Neuronal stem cell (in vitro differentiated cells): ENCODE data around the gene AUP1.

Source experiments
- DNase-seq: peaks from one replicate; pipeline ENCODE4 v3.0.0-alpha.2; 2013; ENCODE audit warnings: low spot score
- H2AFZ ChIP-seq: one replicate; pipeline ENCODE4 v1.6.1; 2013; ENCODE audit warnings: mild to moderate bottlenecking, low read length, inconsistent platforms
- H2AK5ac ChIP-seq: 2 replicates; pipeline ENCODE4 v1.6.1; 2013; ENCODE audit warnings: low read depth, mild to moderate bottlenecking, inconsistent platforms, low read length, moderate library complexity, mixed read lengths
- H2BK120ac ChIP-seq: 2 replicates; pipeline ENCODE4 v1.6.1; 2013; ENCODE audit warnings: low read depth, mild to moderate bottlenecking, inconsistent platforms, low read length, moderate library complexity, mixed read lengths
- H2BK12ac ChIP-seq: one replicate; pipeline ENCODE4 v1.6.1; 2013; ENCODE audit warnings: low read length, inconsistent platforms
- H2BK15ac ChIP-seq: 2 replicates; pipeline ENCODE4 v1.6.1; 2013; ENCODE audit warnings: mild to moderate bottlenecking, low read length, inconsistent platforms, mixed read lengths
- H2BK5ac ChIP-seq: one replicate; pipeline ENCODE4 v1.6.1; 2013; ENCODE audit warnings: inconsistent platforms, mild to moderate bottlenecking, low read length, moderate library complexity
- H3K14ac ChIP-seq: one replicate; pipeline ENCODE4 v1.6.1; 2013; ENCODE audit warnings: low read length, inconsistent platforms
- H3K18ac ChIP-seq: 2 replicates; pipeline ENCODE4 v1.6.1; 2013; ENCODE audit warnings: low read length, inconsistent platforms
- H3K23ac ChIP-seq: 2 replicates; pipeline ENCODE4 v1.6.1; 2013; ENCODE audit warnings: low read depth, mild to moderate bottlenecking, mixed read lengths, low read length, inconsistent platforms; ENCODE audit not compliant: poor library complexity
- H3K27ac ChIP-seq: replicated peaks from 3 replicates; pipeline ENCODE4 v1.5.1; 2013; ENCODE audit warnings: low read length, inconsistent platforms
- H3K27me3 ChIP-seq, 3 experiments: 2 replicates each; pipeline ENCODE4 v1.6.1; 2013; ENCODE audit warnings: low read length in 3 of 3, mild to moderate bottlenecking in 2 of 3, inconsistent platforms in 1 of 3, low read depth in 1 of 3, mixed read lengths in 1 of 3, moderate library complexity in 1 of 3; ENCODE audit not compliant: control insufficient read depth in 3 of 3, insufficient read depth in 3 of 3
- H3K36me3 ChIP-seq, 2 donors: replicated peaks in 1 of 2; 2 replicates each; pipeline ENCODE4 v1.6.1; 2013; ENCODE audit warnings: low read length in 2 of 2; ENCODE audit not compliant: control insufficient read depth in 2 of 2, insufficient read depth in 2 of 2
- H3K4ac ChIP-seq: 2 replicates; pipeline ENCODE4 v1.6.1; 2013; ENCODE audit warnings: inconsistent platforms, mild to moderate bottlenecking, low read length, moderate library complexity
- H3K4me1 ChIP-seq, 2 donors: 1 replicate in 1 of 2; 2 replicates in 1 of 2; pipeline ENCODE4 v1.6.1; 2013; ENCODE audit warnings: low read length in 2 of 2, low read depth in 1 of 2; ENCODE audit not compliant: control insufficient read depth in 2 of 2, insufficient read depth in 1 of 2
- H3K4me2 ChIP-seq: one replicate; pipeline ENCODE4 v1.6.1; 2013; ENCODE audit warnings: mild to moderate bottlenecking, low read length, inconsistent platforms; ENCODE audit not compliant: insufficient read depth, poor library complexity, severe bottlenecking
- H3K4me3 ChIP-seq, 2 donors: 2 replicates each; pipeline ENCODE4 v1.5.1; 2013; ENCODE audit warnings: low read length in 2 of 2, mild to moderate bottlenecking in 2 of 2, inconsistent platforms in 1 of 2, moderate library complexity in 1 of 2
- H3K79me1 ChIP-seq: one replicate; pipeline ENCODE4 v1.6.1; 2013; ENCODE audit warnings: low read depth, mild to moderate bottlenecking, inconsistent platforms, low read length, moderate library complexity
- H3K9ac ChIP-seq: one replicate; pipeline ENCODE4 v1.6.1; 2013; ENCODE audit warnings: mild to moderate bottlenecking, low read depth, low read length, inconsistent platforms; ENCODE audit not compliant: poor library complexity
- H3K9me3 ChIP-seq, 2 donors: replicated peaks in 1 of 2; 2 replicates each; pipeline versions ENCODE3 to v1.6.1; 2013; ENCODE audit warnings: low read length in 2 of 2, mild to moderate bottlenecking in 2 of 2, inconsistent platforms in 1 of 2, low read depth in 1 of 2, mixed read lengths in 1 of 2, moderate library complexity in 1 of 2; ENCODE audit not compliant: control insufficient read depth in 2 of 2, insufficient read depth in 1 of 2
- H4K8ac ChIP-seq: one replicate; pipeline ENCODE4 v1.6.1; 2013; ENCODE audit warnings: low read depth, mild to moderate bottlenecking, inconsistent platforms, low read length, moderate library complexity
- H4K91ac ChIP-seq: one replicate; pipeline ENCODE4 v1.6.1; 2013; ENCODE audit warnings: low read length, low read depth, mild to moderate bottlenecking, inconsistent platforms; ENCODE audit not compliant: poor library complexity
- WGBS, 2 donors: extraction: QIAGEN DNeasy Blood & Tissue Kit; methylation state at CpG; one replicate each; pipeline ENCODE4 v1.1.7; 2013; ENCODE audit warnings: missing lambda C conversion rate in 2 of 2, mixed read lengths in 1 of 2; ENCODE audit not compliant: insufficient read length in 2 of 2, insufficient replicate concordance in 1 of 2; ENCODE audit errors: extremely low coverage in 2 of 2; 5-methylcytosine and 5-hydroxymethylcytosine counted together

Gene AUP1

DNA sequence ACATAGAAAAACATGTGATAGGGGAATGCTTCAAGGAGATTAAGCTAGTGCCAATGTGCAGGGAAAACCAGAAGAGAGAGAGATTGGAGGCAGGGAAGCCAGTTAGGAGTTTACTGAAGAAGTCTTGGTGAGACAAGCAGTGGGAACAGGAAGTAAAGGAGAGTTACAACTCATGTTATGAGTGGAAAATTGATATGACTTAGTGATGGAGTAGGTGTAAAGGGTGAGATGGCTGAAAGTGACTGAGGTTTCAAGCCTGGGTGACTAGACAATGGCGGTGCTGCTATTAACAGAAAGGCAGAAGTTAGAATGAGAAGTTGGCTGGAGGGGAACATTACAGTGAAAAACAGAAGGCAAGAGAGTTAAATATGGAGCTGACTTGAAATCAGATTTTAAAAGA is 41.6 kb upstream of the AUP1 start:
- no peak overlapping the region for H2BK120ac ChIP-seq
- DNase-seq: no peak
- H3K4me3 ChIP-seq: no peak overlapping the region
- no peak overlapping the region for H4K8ac ChIP-seq
- H2BK15ac ChIP-seq: no peak overlapping the region
- H3K23ac ChIP-seq: no peak overlapping the region
- no peak overlapping the region for H3K18ac ChIP-seq
- no peak overlapping the region for H2BK12ac ChIP-seq
- H3K9ac ChIP-seq: no peak overlapping the region
- H3K79me1 ChIP-seq: no peaks in the 10 kb centered on the region
- H3K4ac ChIP-seq: no peak overlapping the region
- H3K4me1 ChIP-seq: no peaks in the 10 kb centered on the region
- H3K4me2 ChIP-seq: no peak overlapping the region
- no peak overlapping the region for H3K14ac ChIP-seq
- H2AK5ac ChIP-seq: no peak overlapping the region
- no peaks in the 10 kb centered on the region for H3K9me3 ChIP-seq
- H4K91ac ChIP-seq: no peak overlapping the region
- WGBS, 2 donors: no CpG with 5 or more reads among the region's 1 CpG
- no peaks in the 10 kb centered on the region for H3K36me3 ChIP-seq
- H3K27ac ChIP-seq: no peak overlapping the region
- no peak overlapping the region for H2AFZ ChIP-seq
- H2BK5ac ChIP-seq: no peak overlapping the region
- H3K27me3 ChIP-seq: peaks cover 0 to 59% (median 0%) of the 10 kb centered on the region in 3 experiments

DNA sequence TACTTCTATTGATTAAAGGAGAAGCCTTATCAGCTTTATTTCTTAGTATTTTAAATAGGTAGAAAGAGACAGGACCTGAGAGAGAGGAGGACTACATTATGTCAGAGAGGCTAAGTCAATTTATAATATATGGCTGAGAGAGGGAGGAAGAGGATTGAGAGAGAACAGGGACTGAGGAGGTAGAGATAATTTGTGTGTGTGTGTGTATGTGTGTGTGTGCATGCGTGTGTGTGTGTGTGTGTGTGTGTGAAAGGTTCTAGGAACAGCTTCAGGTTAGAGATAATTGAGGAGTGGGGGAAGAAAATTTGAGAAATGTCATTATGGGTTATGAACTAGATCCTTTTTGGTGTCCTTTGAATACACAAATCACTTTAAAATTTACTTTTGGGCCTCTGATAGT is 40.2 kb upstream of the AUP1 start:
- no peak overlapping the region for H3K18ac ChIP-seq
- no peak overlapping the region for H3K4ac ChIP-seq
- no peaks in the 10 kb centered on the region for H3K79me1 ChIP-seq
- H2AFZ ChIP-seq: no peak overlapping the region
- H3K27ac ChIP-seq: no peak overlapping the region
- no peak overlapping the region for H3K9ac ChIP-seq
- peaks cover 0 to 51% (median 0%) of the 10 kb centered on the region in 3 experiments for H3K27me3 ChIP-seq
- DNase-seq: no peak
- no CpG with 5 or more reads among the region's 1 CpG for WGBS, 2 donors
- H2BK120ac ChIP-seq: no peak overlapping the region
- H3K36me3 ChIP-seq: no peaks in the 10 kb centered on the region
- no peak overlapping the region for H4K91ac ChIP-seq
- H3K23ac ChIP-seq: no peak overlapping the region
- H3K9me3 ChIP-seq: no peaks in the 10 kb centered on the region
- no peak overlapping the region for H3K4me3 ChIP-seq
- no peak overlapping the region for H3K4me2 ChIP-seq
- no peak overlapping the region for H2BK5ac ChIP-seq
- no peaks in the 10 kb centered on the region for H3K4me1 ChIP-seq
- no peak overlapping the region for H3K14ac ChIP-seq
- H2AK5ac ChIP-seq: no peak overlapping the region
- no peak overlapping the region for H2BK15ac ChIP-seq
- H4K8ac ChIP-seq: no peak overlapping the region
- H2BK12ac ChIP-seq: no peak overlapping the region

DNA sequence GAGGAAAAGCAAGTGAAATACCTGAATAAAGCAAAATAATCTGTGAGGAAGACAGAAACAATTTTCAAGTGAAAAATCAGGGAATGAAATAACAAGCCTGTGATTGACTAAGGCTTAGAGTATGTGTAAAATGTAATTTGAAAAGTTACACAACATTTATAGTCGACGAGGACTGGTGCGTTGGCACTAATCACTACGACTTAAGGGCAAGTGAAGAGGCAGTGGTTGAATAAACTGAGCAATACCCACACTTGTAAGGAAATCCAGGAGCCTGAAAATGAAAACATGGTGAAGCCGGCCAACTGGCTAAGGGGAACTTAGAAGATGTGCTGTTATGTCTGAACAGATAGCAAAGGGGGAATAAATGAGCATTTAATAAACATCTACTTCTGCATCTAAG is 38.4 kb upstream of the AUP1 start:
- Histone ChIP-seq H3K4me2 (no peak overlapping the region), H3K9ac (no peak overlapping the region), H3K79me1 (no peaks in the 10 kb centered on the region), H3K14ac (no peak overlapping the region), H3K4me1 (no peaks in the 10 kb centered on the region), H2BK120ac (no peak overlapping the region), H3K23ac (no peak overlapping the region), H2AK5ac (no peak overlapping the region), H4K8ac (no peak overlapping the region), H3K18ac (no peak overlapping the region), H3K9me3 (no peaks in the 10 kb centered on the region), H4K91ac (no peak overlapping the region), H3K4me3 (no peak overlapping the region), H2BK15ac (no peak overlapping the region), H2BK5ac (no peak overlapping the region), H3K4ac (no peak overlapping the region), H2BK12ac (no peak overlapping the region), H3K27ac (no peak overlapping the region), H2AFZ (no peak overlapping the region), H3K27me3 (peaks cover 0 to 58% (median 2%) of the 10 kb centered on the region in 3 experiments), H3K36me3 (no peaks in the 10 kb centered on the region)
- no peak for DNase-seq
- no CpG with 5 or more reads among the region's 5 CpGs for WGBS, 2 donors

DNA sequence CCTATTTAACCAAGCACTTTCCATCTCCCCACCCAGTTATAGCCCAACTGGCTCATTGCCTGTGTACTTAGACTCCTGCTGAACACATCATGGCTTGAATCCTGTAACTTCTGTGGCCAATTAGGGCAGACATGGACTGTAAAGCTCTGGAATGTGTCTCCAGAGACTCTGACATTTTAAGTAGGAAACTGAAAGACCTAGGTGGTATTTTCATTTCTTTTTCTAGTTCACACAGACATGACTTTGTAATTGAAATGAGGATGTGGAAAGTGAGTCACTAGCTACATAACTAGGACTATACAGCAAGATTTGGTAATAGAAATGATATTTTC is 37.2 kb upstream of the AUP1 start:
- Histone ChIP-seq H3K4me1 (no peaks in the 10 kb centered on the region), H3K9me3 (no peaks in the 10 kb centered on the region), H3K9ac (no peak overlapping the region), H3K14ac (no peak overlapping the region), H2BK15ac (no peak overlapping the region), H2AK5ac (no peak overlapping the region), H2BK5ac (no peak overlapping the region), H4K91ac (no peak overlapping the region), H3K27ac (no peak overlapping the region), H4K8ac (no peak overlapping the region), H3K79me1 (no peaks in the 10 kb centered on the region), H2BK120ac (no peak overlapping the region), H3K4me2 (no peak overlapping the region), H3K4me3 (no peak overlapping the region), H2AFZ (no peak overlapping the region), H2BK12ac (no peak overlapping the region), H3K27me3 (peaks cover 0 to 66% (median 6%) of the 10 kb centered on the region in 3 experiments), H3K36me3 (no peaks in the 10 kb centered on the region), H3K23ac (no peak overlapping the region), H3K18ac (no peak overlapping the region), H3K4ac (no peak overlapping the region)
- DNase-seq: no peak
